ENCODE results near the gene CAMSAP1. TPM values are rescaled to one million over a fixed set of nuclear protein-coding genes. Genes with fewer than 3 reads are reported as not detected.
"Not testable (repeated sequence)": the region's sequence is repeated elsewhere in the genome, so short reads cannot be mapped to it uniquely, and the experiment has no call there.

Gene CAMSAP1
- total RNA-seq, 1 donor from 2014 or later, result 34.8 TPM

DNA sequence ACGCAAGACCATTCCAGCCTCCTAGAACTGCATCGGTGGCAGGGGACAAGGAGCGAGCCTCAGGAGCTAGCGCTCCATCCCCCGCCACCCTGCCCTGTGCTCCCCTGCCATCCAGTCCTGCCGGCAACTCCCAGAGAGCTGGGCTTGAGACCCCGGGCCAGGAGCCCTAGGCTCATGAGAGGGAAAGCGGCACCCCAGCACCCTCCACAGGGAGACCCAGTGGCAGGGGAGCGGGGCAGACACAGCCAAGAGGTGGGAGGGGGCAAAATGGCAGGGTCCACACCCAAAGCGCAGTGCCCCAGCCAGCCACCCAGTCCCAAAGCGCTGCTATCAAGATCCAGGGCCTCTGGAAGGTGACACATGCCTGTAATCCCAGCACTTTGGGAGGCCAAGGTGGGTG lies 41.1 kb upstream of the CAMSAP1 start:
- Mint-ChIP-seq H3K36me3 (ENCODE audit: low read depth, unreplicated experiment) (peaks cover 24% of the 10 kb centered on the region), H3K4me3 (ENCODE audit: unreplicated experiment) (no peak overlapping the region), H3K27ac (ENCODE audit: unreplicated experiment) (peak overlapping the region; percentile 43), H3K27me3 (ENCODE audit: low read depth, unreplicated experiment) (no peaks in the 10 kb centered on the region), H3K4me1 (ENCODE audit: low read depth, unreplicated experiment) (peaks cover 20% of the 10 kb centered on the region), H3K9me3 (ENCODE audit: unreplicated experiment) (no peaks in the 10 kb centered on the region)
- no peak overlapping the region for H3K9ac ChIP-seq (ENCODE audit: low read length)
- no peak for TF ChIP-seq EZH2 (IDR thresholded peaks at IDR 0.05; ENCODE audit: insufficient read depth, low read length)
- TF ChIP-seq, protein P1, sequence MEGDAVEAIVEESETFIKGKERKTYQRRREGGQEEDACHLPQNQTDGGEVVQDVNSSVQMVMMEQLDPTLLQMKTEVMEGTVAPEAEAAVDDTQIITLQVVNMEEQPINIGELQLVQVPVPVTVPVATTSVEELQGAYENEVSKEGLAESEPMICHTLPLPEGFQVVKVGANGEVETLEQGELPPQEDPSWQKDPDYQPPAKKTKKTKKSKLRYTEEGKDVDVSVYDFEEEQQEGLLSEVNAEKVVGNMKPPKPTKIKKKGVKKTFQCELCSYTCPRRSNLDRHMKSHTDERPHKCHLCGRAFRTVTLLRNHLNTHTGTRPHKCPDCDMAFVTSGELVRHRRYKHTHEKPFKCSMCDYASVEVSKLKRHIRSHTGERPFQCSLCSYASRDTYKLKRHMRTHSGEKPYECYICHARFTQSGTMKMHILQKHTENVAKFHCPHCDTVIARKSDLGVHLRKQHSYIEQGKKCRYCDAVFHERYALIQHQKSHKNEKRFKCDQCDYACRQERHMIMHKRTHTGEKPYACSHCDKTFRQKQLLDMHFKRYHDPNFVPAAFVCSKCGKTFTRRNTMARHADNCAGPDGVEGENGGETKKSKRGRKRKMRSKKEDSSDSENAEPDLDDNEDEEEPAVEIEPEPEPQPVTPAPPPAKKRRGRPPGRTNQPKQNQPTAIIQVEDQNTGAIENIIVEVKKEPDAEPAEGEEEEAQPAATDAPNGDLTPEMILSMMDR (IDR thresholded peaks at IDR 0.05; ENCODE audit: insufficient read depth, low read depth, low read length), result no peak
- no peak for FAIRE-seq
- DNase-seq (ENCODE audit: low read depth), result no peak
- no peak overlapping the region for H3K27ac ChIP-seq (ENCODE audit: low read depth, low read length)
- H3K4me1 ChIP-seq (ENCODE audit: insufficient read depth, low read length), result peaks cover 5% of the 10 kb centered on the region
- H3K9me3 ChIP-seq (ENCODE audit: insufficient read depth, low read depth, low read length), result no peaks in the 10 kb centered on the region
- H3K4me2 ChIP-seq (ENCODE audit: low read length), result no peak overlapping the region
- peaks cover 2% of the 10 kb centered on the region for H3K36me3 ChIP-seq (ENCODE audit: insufficient read depth, low read length)
- H3K79me2 ChIP-seq (ENCODE audit: insufficient read depth, low read length), result no peaks in the 10 kb centered on the region
- no peak overlapping the region for H2AFZ ChIP-seq (ENCODE audit: low read depth, low read length)
- H3K4me3 ChIP-seq (ENCODE audit: insufficient read depth, low read depth, low read length), result no peak overlapping the region
- no peaks in the 10 kb centered on the region for H3K27me3 ChIP-seq (ENCODE audit: insufficient read depth, low read length)
- peaks cover 3% of the 10 kb centered on the region for H4K20me1 ChIP-seq (ENCODE audit: insufficient read depth, low read length)

- no peak overlapping the region for H3K4me3 ChIP-seq (ENCODE audit: insufficient read depth, low read depth, low read length)
- H3K4me2 ChIP-seq (ENCODE audit: low read length), result no peak overlapping the region
- H3K9ac ChIP-seq (ENCODE audit: low read length), result no peak overlapping the region
- Mint-ChIP-seq H3K36me3 (ENCODE audit: low read depth, unreplicated experiment) (peaks cover 25% of the 10 kb centered on the region), H3K4me1 (ENCODE audit: low read depth, unreplicated experiment) (peaks cover 20% of the 10 kb centered on the region), H3K27ac (ENCODE audit: unreplicated experiment) (no peak overlapping the region), H3K9me3 (ENCODE audit: unreplicated experiment) (no peaks in the 10 kb centered on the region), H3K4me3 (ENCODE audit: unreplicated experiment) (peak overlapping the region; percentile 68), H3K27me3 (ENCODE audit: low read depth, unreplicated experiment) (no peaks in the 10 kb centered on the region)
- FAIRE-seq (no peak), DNase-seq (ENCODE audit: low read depth) (no peak)
- H3K36me3 ChIP-seq (ENCODE audit: insufficient read depth, low read length), result peaks cover 2% of the 10 kb centered on the region
- no peaks in the 10 kb centered on the region for H3K27me3 ChIP-seq (ENCODE audit: insufficient read depth, low read length)
- no peaks in the 10 kb centered on the region for H3K9me3 ChIP-seq (ENCODE audit: insufficient read depth, low read depth, low read length)
- peaks cover 3% of the 10 kb centered on the region for H4K20me1 ChIP-seq (ENCODE audit: insufficient read depth, low read length)
- H3K27ac ChIP-seq (ENCODE audit: low read depth, low read length), result no peak overlapping the region
- TF ChIP-seq, protein P1 (IDR thresholded peaks at IDR 0.05; ENCODE audit: insufficient read depth, low read depth, low read length), result no peak
- no peak for TF ChIP-seq EZH2 (IDR thresholded peaks at IDR 0.05; ENCODE audit: insufficient read depth, low read length)
- no peak overlapping the region for H2AFZ ChIP-seq (ENCODE audit: low read depth, low read length)
- peaks cover 5% of the 10 kb centered on the region for H3K4me1 ChIP-seq (ENCODE audit: insufficient read depth, low read length)
- no peaks in the 10 kb centered on the region for H3K79me2 ChIP-seq (ENCODE audit: insufficient read depth, low read length)
Measured at GRCh38 chr9:135947582-135947981, 40.2 kb upstream of the CAMSAP1 start.

DNA sequence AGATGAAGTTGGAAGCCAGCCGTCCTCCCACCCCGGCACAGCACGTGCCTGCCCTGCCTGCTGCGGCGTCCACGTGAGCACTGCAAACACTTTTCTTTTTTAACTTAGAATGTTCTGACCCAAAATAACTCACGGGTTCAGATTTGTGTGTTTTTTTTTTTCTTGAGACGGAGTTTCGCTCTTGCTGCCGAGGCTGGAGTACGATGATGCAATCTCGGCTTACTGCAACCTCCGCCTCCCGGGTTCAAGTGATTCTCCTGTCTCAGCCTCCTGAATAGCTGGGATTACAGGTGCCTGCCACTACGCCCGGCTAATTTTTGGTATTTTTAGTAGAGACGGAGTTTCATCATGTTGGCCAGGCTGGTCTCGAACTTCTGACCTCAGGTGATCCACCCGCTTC lies 39.8 kb upstream of the CAMSAP1 start:
- not testable (repeated sequence) for H3K4me1 ChIP-seq (ENCODE audit: insufficient read depth, low read length); H4K20me1 ChIP-seq (ENCODE audit: insufficient read depth, low read length); H3K9me3 Mint-ChIP-seq (ENCODE audit: unreplicated experiment); H3K4me3 ChIP-seq (ENCODE audit: insufficient read depth, low read depth, low read length); H2AFZ ChIP-seq (ENCODE audit: low read depth, low read length); H3K36me3 ChIP-seq (ENCODE audit: insufficient read depth, low read length); H3K9me3 ChIP-seq (ENCODE audit: insufficient read depth, low read depth, low read length); H3K27ac ChIP-seq (ENCODE audit: low read depth, low read length); H3K4me2 ChIP-seq (ENCODE audit: low read length); H3K79me2 ChIP-seq (ENCODE audit: insufficient read depth, low read length); DNase-seq (ENCODE audit: low read depth); H3K27ac Mint-ChIP-seq (ENCODE audit: unreplicated experiment); H3K27me3 ChIP-seq (ENCODE audit: insufficient read depth, low read length); H3K27me3 Mint-ChIP-seq (ENCODE audit: low read depth, unreplicated experiment); FAIRE-seq; H3K9ac ChIP-seq (ENCODE audit: low read length); H3K4me3 Mint-ChIP-seq (ENCODE audit: unreplicated experiment)
- H3K36me3 Mint-ChIP-seq (ENCODE audit: low read depth, unreplicated experiment), result peaks cover 24% of the 10 kb centered on the region
- H3K4me1 Mint-ChIP-seq (ENCODE audit: low read depth, unreplicated experiment), result peaks cover 17% of the 10 kb centered on the region
